GM18868 (cell line): ENCODE measurements around the gene GADL1.

ENCODE experiments used
- ATAC-seq: cut with Tn5 transposase; IDR thresholded peaks from one replicate; pipeline ENCODE4 v1.9.1; 2021; ENCODE audit warnings: mild to moderate bottlenecking, moderate library complexity; ENCODE audit not compliant: unreplicated experiment

The GADL1 gene

GRCh38 chr3:30733209-30733608 lies 161.3 kb downstream of the GADL1 start:
- ATAC-seq, result no peak

DNA sequence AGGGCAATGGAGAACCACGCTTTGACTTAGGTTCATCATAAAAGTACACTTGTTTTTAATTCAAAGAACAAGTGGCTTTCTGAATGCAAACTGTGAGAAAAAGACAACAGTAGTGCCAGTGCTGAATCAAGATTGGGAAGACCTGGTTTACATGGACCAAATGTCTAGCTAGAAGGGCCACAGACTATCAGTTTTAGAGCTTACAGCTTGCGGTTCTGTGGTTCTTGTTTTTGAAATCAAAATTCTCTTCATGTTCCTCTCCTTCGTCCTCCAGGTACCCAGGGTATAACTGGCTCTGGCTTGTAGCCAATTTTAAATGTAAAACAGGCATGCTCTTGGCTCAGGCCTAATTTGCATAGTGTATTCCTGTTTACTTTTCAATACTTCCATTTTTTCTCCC lies 163.5 kb downstream of the GADL1 start:
- no peak for ATAC-seq

GRCh38 chr3:30729936-30730335 lies 164.5 kb downstream of the GADL1 start:
- no peak for ATAC-seq

DNA sequence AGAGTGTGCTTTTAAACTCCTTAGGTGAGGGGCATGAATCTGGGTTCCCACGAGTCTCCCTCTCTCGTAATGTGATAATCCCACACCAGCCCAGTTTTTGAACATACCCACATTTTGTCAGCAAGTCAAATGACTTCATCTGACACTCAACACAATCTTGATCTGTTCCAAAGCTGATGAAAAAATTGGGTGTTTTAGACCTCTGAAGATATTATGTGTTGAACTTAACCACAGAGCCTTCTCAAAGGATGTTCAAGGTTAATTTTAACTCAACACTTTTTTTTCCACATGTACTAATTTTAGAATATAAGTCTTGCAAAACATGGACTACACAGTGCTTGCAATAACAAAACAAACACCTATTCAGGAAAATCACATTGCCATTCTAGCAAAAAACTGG lies 164.9 kb downstream of the GADL1 start:
- ATAC-seq, result no peak

DNA sequence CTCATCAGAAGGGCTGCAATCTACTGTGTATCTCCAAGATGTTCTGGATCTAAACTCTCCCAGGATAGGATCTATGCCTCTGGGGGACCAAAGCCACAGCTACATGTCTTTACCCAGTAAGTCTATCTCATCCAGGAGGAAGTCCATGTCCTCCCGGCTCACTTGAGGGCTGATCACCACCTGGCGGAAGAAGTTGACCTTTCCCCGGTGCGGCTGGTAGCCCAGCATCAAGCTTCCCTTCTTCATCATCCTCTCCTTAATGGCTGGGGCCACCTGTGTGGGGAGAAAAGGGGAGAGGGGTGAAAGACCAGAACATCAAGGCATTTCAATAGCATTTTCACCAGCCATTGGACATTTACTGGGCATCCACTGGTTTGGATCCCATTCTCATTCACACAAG lies 166.3 kb downstream of the GADL1 start:
- no peak for ATAC-seq

DNA sequence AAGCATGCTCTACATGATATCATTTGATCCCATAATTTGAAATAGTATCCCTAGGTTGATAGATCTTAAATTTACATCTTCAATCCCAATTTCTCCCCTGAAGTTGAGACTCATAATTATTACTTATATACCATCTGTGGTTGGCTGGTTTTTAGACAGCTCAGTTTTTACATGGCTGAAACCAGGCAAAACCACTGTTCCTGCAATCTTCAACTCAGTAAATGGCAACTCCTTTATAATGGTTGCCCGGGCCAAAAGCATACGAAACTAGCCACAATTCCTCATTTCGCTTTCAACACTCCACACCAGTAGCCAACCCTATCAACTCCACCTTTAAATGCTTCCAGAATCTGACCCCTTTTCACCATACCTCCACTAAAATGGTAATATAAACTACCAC lies 169.6 kb downstream of the GADL1 start:
- ATAC-seq, result no peak

DNA sequence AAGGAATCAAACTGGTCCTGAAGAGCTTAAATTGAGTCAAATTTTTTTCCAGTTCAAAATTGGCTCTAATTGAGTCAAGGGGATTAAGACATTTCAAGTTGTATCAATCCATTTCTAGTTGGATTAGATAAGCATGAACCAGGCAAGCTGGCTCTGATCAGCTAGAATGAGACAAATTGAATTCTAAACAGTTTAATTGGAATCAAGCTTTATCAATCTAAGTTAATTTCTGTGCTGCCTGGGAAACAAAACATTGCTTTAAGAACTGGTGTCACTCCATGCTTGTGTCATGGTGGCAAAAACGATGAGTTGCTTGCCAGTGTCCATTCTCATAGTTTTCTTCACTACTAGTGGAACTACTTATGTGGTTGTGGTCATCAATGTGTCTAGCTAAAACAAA lies 171.2 kb downstream of the GADL1 start:
- no peak for ATAC-seq

DNA sequence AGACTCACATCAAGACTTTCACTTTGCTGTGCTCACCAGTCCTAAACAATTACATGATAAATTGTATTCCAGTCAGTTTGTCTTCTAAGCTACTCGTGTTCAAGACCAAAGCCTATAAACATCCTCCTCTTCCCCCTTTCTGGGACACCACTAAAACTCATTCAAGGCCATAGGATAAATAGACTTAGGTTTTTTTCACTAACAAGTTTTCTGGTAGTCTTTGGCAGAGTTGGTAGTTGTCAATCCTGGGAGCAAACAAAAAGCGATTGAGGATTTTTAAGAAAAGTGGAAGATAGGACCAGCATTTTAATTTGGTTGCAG lies 173.2 kb downstream of the GADL1 start:
- ATAC-seq, result no peak

DNA sequence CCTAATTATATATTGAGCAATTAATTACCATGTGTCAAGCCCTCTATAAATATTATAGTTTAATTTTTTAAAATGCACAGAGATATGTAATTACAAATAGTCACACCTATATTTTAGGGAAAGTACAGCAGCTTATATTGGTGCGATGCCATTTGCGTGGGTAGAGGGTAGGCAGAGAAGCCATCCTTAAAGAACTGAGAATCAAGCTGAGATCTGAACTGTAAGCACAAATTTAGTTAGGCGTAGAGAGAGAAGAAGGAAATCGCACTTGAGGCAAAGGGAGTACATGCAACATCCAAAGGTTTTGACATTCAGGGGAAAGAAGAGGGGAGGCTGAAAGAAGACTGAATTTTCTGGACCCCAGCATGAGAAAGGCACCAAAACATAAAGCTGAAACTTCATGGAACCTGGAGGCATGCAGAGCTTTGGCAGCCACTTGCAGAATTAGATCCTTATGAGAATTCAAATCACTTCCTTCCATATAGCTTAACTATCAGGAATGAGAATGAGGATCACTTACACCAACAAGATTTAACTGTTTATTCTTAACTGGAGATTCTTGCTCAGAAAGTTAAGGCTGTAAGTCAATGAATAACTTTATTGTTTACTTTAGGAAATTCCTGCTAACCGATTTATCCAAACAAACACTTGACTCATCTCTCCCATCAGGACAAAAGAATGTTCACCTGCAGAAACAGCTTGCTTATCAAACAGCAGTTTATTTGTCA lies 173.7 kb downstream of the GADL1 start:
- ATAC-seq, result no peak

- ATAC-seq, result no peak
Observed at GRCh38 chr3:30719536-30719935, 174.9 kb downstream of the GADL1 start.

GRCh38 chr3:30713885-30714503 lies 180.5 kb downstream of the GADL1 start:
- ATAC-seq, result no peak

GRCh38 chr3:30712991-30713390 lies 181.5 kb downstream of the GADL1 start:
- no peak for ATAC-seq

- no peak for ATAC-seq
Observed at GRCh38 chr3:30711867-30712266, 182.6 kb downstream of the GADL1 start.

- ATAC-seq, result no peak
Observed at GRCh38 chr3:30711151-30711550, 183.3 kb downstream of the GADL1 start.

DNA sequence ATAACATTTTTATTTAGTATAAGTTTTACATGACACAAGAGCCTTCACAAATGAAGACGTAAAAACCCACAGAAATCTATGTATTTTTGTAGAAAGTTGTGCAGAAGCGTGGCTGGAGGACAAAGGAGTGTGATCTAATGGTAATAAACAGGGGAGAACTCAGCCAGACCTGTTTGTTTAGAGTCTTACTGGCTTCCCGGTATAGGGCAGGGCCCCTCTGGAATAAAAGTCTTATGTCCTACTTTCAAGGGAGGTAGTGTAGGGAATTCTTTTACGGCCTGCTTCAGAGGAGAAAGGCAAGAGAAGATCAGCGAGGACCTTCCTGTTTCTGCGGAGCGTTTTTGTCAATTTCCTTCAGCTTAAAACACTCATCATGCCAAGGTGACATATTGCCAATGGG lies 184.4 kb downstream of the GADL1 start:
- no peak for ATAC-seq

- ATAC-seq, result no peak
Observed at GRCh38 chr3:30708472-30708871, 186.0 kb downstream of the GADL1 start.

DNA sequence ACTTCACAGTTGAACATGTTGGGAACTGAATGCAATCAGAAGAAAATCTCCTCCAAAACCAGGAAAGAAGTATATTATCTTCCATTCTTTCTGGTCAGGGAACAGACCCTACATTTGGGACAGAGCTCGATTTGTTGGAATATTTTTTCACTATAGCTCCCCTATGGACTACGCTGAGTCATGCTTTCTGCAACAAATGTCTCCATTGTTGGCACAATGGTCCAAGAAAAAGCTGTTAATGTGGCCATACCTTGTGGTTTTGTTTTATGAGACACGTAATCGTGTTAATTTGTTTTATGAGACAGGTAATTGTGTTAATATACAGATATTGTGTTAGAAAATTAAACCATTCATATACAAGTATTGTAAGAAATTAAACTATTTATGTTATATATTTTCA lies 186.6 kb downstream of the GADL1 start:
- ATAC-seq, result no peak

- ATAC-seq, result no peak
Observed at GRCh38 chr3:30704931-30705890, 189.2 kb downstream of the GADL1 start.

- ATAC-seq, result no peak
Observed at GRCh38 chr3:30702828-30703397, 191.5 kb downstream of the GADL1 start.

DNA sequence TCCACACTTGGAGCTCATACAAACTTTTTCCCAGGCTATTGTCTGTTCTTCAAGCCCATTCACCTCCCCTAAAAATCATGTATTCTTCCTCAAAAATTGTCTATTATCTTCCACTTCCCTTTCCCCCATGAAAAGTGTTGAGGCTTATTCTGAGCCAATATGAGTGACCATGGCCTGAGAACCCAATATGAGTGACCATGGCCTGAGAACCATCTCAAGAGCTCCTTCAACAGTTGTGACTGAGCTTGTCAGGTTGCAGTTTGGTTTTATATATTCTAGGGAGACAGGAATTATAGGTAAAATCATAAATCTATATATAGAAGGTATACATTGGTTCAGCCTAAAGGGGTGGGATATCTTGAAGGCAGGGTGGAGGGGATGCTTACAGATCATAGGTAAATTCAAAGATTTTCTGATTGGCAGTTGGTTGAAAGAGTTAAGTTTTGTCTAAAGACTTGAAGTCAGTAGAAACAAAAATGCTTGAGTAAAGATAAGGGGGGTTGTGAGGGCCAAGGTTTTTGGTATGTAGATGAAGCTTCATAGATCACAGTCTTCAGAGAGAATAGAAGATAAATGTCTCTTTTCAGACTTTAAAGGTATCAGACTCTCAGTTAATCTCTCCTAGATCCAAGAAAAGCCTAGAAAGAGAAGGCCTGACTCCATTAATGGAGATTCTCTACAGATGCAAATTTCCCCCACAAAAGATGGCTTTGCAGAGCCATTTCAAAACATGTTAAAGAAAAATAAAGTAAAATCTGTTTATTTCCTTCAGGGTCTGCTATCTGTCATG lies 192.2 kb downstream of the GADL1 start:
- ATAC-seq, result no peak
